M059J (cell line): Measurements from ENCODE around the gene GNG11. TPM values are rescaled to one million over a fixed set of nuclear protein-coding genes. Genes with fewer than 3 reads are reported as not detected.

Source experiments
- DNase-seq: peaks from one replicate; pipeline ENCODE4 v3.0.0-alpha.2; 2012; ENCODE audit warnings: low read depth
- total RNA-seq: library from RNA; depleted of rRNA; stranded (reverse); fragments of >200 nt; shearing (Covaris generic); gene quantifications from 2 replicates; pipeline ENCODE4 v1.2.3, GENCODE V29; 2014; rRNA removed

GNG11 gene
- 30.2 and 31.1 TPM in 2 replicates for total RNA-seq

DNA sequence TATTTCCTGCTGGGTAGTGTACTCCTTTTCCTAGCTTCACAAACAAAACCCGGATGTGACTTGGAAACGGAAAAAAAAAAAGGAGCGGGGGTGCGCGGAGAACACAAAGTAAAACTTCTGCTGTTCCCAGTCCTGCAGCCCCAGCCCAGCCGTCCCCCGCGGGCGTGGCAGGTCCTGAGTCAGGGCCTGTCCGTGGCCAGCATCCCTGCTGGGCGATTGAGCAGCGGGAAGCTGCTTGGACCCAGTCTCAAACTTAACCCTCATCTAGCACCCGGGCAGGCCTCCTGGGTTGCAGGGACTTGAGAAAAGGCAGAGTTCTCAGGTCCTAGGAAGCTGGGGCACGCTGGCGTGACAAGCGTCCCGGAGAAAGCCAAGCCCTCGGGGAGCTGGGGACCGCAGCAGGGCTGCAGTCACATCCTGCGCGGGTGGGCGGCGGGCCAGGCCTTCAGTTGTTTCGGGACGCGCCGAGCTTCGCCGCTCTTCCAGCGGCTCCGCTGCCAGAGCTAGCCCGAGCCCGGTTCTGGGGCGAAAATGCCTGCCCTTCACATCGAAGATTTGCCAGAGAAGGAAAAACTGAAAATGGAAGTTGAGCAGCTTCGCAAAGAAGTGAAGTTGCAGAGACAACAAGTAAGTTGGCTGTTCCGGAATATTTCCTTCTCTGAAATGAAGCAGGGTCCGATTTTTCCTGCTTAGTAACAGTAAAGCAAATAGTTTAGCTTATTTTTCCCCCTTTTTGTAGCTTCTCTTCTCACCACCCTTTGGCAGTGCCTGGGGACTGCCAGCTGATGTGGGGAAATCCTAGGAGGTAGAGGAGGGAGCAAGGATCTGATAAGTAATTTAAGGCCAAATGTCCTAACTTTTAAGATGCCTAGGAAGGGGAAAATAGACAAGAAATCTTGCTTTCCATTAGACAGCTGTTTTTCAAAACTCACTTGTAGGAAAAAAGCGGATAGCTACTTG lies at the start of gene GNG11:
TSS of gene GNG11 (plus strand) at position 129 of the 960 bp plus-strand sequence. CDS start at position 532, 403 bp downstream.
- peak; percentile 92 for DNase-seq

DNA sequence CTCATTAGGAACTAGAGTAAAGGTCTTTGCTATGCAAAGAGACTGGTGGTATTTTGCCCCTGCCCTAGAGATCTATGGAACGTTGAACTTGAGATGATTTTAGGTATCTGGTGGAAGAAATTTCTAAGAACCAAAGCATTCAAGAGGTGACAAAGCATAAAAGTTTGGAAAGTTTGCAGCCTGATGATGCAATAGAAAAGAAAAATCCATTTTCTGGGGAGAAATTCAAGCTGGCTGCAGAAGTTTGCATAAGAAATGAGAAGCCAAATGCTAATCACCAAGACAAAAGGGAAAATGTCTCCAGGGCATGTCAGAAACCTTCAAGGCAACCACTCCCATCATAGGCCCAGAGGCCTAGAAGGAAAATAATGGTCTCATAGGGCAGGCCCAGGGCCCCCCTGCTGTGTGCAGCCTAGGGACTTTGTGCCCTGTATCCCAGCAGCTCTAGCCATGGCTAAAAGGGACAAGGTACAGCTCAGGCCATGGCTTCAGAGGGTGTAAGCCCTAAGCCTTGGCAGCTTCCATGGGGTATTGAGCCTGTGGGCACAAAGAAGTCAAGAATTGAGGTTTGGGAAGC lies 47.4 kb upstream of the GNG11 start:
- peak; percentile 14 for DNase-seq

DNA sequence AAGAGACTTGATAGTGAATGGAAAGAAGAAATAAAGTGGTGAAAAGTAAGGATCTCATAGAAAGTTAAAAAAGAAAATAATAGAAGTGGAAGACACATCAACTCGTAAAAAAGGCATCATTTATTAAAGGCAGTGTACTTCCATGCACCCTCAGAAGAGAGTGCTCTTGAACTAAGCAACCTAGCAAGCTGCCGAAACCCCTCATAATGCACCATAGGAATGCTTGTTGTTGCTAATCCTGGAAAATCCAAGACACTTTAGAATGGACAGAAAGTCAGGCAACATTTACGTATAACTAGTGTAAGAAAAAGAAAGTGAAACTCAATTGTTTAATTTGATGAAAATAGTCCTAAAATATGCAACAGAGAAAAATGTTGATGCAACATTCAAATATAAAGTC lies 43.8 kb upstream of the GNG11 start:
- DNase-seq: peak; percentile 50

DNA sequence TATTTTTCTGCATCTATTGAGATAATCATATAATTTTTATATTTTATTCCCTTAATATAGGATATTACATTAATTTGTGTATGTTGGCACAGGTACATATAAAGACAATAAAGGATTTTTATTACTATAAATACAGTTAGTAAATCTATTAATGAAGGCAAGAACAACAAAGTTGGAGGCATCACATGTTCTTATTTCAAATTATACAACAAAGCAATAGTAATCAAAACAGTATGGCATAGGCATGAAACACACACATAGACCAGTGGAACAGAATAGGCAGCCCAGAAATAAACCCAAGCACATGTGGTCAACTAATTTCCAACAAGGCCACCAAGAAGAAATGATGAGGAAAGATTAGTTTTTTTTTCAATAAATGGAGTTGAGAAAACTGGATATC lies 42.2 kb upstream of the GNG11 start:
- DNase-seq: no peak

DNA sequence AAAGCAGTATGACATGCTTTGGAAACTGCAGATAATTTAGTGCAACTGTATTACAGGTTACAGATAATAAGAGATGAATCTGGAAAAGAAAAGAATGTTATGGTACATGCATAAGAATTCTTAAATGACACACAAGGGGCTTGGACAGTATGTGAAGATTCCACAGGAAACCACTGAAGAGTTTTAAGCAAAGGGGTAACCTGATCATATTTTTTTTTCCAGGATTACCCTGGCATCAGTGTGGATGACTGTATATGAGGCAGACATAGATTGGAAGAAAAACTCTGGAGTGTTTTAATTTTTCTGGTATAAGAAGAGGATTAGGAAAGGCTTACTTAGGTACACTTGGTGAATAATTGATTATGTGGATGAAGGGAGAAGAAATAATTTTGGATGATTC lies 39.1 kb upstream of the GNG11 start:
- DNase-seq: no peak

DNA sequence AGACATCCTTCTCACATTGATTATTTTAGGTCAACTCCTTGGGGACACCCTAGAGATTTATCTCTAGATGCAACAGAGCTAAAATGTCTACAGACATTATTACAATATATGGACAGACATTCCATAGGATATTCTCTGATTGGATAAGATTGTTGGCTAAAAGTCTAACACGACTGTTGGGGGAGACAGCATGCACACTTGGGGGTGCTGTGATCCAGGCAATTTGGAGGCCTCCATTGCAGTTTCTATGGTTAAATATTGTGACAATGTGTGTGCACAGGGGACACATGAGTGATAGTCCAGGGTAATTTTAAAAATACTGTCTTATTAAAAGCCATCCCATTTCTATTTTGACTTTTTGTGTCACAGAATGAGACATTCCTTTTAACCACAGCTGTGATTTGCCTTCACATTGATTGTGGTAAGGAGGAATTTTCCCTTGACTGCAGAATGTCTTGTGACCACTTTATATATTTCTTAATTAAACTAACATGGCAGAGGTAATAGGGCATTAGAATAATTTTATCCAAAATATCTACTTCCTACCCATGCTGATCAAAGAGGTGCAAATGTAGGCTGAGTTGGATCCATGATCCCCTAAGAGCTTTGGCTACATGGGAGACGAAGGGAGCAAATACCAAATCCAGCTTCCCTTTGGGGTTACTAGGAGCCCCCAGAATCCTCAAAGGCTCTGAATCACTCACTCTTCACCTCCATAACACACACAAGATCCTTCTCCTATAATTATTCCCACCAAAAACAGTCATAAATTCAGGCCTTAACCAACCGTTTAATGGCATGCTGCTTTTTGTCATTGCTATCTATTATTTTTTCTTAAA lies 38.2 kb upstream of the GNG11 start:
- DNase-seq: peak; percentile 52

DNA sequence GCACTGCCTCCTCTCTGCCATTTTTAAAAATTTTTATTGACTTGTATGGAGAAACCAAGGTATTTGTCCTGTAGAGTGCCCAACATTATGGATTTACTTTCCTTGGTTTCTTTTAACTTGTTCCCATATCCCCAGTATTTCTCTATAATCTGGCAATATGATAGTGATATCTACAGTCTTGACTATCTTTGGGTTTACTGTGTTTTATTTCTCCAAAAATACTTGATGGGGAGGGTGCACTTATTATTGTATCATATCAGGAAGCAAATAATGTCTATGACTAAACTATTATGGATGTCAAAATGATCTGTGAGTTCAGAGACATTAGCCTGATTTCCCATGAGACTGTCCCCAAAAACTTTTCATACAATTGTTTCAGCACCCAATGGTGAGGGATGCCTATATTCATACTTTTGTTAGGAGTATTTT lies 37.6 kb upstream of the GNG11 start:
- DNase-seq: no peak

DNA sequence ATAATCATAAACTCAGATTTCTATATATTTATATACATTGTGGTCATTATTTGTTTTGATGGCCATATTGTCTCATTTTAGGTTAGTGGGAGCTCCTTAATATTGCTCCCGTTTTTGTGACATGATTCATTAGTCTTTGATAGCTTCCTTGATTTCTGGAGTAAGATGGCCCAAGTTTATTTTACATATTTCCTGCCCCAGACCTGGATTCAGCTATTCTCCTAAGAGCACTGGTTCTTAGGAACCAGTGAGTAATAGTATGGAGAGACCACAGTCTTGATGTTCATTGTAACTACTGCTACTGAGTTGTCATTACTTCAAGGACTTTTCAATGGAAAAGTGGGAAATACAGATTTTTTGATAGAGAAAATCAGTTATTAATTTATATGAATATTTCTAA lies 37.0 kb upstream of the GNG11 start:
- no peak for DNase-seq

DNA sequence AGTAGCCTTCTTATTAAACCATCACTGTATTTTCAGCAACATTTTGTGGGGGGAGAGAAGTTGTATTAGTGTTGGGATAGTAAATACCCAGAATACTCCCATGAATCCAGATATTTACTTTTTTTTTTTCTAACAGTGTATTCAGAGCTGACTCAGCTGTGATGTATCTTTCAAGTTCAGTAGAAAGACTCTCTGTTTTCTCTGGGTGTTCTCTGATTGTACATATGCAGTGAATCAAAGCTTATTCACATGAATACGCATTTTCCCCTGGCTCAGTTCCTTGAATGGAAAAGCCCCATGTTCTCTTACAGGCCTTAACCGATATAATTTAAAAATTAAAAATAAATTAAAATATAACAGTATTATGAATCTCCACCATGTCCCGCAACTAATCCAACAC lies 32.3 kb upstream of the GNG11 start:
- DNase-seq: peak; percentile 20

DNA sequence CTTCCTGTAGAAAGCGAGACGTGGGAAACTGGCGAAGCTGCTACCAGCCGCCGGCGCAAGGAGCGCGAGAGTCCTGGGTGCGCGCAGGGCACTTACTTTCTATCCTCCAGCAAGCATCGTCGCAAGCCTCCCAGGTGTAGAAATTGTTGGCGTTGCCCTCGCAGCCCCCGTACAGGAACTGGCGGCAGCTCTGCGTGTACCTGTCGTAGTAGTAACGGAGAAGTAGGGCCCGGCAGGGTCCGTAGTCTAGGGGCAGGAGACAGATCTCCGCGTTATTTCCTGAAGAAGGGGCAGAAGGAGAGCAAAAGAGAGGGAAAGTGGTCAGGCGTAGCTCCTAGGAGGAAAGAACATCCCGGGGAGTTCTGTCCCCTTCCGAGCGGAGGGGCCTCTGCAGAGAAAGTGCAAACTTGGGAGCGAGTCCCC lies 31.5 kb upstream of the GNG11 start:
- DNase-seq: peak; percentile 15

DNA sequence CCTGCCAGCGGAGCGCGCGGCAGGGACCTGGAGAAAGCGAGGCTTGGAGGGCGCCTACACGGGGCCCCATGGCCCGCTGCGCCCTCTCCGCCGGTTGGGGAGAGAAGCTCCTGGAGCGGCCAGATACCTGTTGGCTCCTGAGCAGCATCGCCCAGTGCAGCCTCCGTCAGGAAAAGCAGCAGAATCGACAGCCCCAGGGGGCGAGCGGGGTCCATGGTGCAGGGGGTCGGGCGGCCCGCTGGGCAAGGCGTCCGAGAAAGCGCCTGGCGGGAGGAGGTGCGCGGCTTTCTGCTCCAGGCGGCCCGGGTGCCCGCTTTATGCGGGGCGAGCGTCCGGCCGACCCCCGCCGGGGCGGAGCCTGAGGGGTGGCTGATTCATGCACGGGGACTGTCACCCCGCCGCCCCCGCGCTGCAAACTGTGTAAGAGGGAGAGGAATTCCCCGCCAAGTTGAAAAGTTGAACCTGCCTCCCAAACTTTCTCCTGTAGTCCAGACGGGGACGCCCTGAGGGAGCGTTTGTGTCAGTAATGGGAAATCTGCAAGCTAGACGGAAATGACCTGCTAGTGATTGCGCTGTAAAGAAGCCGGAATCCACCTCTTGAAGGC lies 31.0 kb upstream of the GNG11 start, which contains the start of gene TFPI2:
TSS of gene TFPI2 (minus strand) at position 290 of the 605 bp plus-strand sequence. CDS start at position 215, 75 bp downstream.
- peak; percentile 84 for DNase-seq

DNA sequence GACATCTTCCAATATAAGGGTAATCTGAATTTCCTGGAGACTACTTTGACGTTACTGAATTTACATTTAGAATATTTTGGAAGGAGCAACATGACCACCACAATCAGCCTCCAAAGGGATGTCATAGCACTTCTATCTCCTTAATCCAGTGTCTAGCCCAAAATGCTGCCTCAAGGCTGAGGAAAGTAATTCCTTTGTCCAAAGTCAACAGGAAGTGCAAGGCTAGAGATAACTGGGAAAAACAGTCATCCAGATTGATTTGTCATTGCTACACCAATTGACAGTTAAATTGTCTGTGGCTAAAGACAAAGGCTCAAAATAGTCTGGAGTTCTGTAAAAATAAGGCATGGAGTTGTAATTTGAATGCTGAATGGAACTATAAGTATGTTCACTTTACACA lies 27.1 kb upstream of the GNG11 start:
- DNase-seq: peak; percentile 22

DNA sequence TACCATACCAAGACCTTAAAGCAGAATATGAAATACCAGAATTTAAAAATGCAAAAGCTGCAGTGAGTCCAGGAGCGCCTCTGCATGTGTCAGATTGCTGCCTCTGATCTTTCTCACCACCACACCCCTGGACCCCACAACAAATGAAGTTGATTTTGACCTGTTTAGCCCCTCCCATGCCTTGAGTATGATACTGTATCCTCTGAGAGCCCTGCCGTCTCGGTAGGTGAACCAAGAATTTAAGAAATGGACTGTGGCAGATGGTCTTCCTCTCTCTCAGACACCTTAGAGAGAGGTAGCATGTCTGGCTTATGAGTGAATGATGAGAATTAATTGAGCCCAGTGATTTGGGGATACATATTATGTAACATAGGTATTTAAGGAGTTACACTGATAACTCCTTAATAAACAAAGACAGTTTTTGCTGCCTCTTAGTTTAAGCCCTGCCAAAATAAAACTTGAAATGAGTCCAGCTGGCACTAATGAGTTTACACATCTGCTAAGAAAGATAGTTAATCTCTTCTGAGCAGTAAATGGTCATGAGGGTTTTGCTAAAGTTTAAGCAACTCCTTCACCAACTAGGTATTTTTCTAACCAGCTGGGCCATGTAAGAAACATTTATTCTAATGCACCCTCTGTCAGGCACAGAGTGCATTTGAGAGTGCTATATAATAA lies 26.4 kb upstream of the GNG11 start:
- no peak for DNase-seq

DNA sequence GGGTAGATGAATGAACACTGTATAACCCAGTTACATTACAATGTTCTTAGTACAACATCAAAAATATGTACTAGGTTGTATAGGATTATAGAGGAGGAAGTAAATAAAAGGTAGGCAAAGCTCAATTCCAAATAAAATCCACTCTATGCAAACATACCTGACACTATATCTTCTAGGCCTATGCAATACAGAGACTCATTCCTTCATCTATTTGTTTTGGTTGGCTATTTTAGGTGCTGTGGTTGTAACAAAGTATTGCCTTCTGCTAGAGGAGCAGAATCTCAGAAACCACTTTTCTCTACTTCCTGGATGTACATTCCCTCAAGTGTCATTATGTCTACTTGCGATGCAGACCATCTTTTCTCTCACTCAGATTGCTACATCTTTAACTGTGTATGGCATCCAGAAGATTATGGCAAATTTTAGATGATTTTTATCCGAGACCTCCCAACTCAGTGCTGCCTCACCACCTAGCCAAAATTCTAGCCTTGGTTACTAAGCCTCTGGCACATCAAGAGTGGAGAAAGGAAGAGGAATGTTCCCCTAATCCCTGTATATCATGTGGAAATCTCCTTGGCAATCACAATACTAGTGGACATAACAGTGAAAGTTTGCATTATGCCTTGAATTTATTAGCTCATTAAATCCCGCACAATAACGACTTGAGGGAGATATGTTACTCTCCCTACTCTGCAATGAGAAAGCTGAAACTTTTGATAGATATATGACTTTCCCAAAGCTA lies 25.5 kb upstream of the GNG11 start:
- DNase-seq: no peak

DNA sequence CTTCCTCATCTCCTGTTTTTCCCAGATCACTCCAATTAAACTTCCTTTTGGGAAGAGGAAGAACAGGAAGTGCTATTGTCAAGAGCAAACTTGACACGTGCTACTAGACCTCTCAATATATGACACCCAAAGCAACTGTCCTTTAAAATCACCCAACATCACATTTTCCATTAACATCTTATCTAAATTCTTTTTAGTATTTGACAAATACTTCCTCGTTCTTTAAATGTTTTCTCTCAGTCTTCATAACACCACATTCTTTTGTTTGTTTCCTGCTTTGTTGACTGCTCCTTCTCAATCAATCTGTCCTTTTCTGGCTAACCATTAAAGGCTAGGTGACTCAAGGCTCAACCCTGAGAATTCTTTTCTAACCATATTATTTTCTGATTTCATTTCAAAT lies 23.9 kb upstream of the GNG11 start:
- no peak for DNase-seq

DNA sequence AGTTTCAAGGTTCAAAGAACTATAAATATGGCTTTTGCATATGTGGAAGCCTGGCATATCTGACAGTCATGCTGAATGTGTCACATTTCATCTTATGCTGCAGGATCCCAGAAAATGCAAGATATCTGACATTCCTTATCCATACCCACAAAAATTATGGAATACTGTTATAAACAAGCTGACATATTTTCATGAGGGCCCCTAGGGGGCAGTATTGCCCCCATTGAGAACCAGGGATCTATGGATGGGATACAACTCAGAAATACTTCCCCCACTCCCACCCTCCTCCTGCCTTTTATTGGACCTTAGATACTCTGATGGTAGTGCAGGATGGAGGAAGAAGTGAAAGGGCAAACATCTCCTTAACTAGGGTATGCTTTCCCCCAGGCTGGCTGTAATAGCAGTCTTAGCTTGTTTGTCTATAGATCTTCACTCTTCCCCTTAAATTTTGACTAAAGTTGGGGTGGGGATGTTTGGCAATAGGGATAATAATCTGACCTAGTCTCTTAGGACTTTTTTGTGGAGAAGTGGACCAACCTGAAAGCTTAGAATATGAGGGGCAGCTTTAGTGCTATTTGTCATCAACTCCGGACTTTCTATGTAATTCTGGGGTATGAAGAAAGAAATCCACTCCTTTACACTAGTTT lies 18.6 kb upstream of the GNG11 start:
- peak; percentile 64 for DNase-seq

DNA sequence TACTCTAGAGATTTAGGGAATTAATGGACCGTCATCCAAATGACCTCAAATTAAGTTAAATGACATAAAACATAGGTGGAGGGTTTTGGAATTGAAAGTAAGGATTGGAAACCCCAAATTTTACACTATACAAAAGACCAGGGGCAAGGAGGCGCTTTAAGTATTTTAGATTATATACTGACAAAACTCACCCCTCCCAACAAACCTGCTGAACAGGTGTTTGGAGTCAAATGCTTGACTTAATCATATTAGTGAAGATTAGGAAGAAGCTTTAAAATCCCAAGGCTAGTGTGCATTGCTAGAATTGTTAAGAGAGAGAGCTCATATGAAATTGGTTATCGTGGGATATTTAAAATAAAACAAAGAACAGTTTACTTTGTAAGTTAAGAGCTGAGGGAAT lies 15.3 kb upstream of the GNG11 start, which contains the start of gene GNGT1:
TSS of gene GNGT1 (plus strand) at position 301 of the 400 bp plus-strand sequence. CDS start 180 bp downstream, outside the sequence.
- no peak for DNase-seq

DNA sequence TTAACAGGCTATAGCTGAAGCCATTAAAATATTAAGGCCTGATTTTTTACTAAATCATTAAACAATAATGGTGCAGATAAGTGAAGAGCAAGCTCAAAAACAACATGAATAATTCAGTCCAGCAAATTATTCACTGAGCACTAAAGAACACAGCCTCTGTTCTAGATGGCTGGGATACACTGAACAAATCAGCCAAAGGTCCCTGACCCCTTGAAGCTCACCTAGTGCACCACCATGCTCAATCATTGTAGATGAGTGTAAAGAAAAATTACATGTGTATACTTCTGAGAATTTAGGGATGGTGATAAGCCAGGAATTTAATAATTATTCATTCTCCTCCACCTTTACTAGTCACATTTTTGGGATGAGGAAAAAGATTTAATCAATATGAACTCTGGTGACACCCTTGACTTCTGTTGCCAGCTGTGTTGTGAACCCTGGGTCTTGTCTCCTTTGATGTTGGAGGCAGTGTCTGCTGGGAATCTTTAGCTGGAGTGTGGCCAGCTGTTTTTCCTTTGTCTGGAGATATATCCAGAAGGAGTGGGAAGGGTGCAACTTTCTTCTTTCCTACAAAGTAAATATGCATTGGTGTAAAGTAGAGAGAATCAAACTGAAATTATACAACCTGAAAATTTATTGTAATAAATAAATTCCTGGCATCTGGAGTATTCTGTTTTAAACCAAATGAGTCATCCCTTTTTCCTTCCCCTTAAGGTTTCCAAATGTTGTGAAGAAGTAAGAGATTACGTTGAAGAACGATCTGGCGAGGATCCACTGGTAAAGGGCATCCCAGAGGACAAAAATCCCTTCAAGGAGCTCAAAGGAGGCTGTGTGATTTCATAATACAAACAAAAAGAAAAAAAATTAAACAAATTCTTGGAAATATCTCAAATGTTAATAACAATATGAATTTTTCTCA lies 11.2 kb upstream of the GNG11 start:
- DNase-seq: peak; percentile 77
